Astrocyte (in vitro differentiated cells and primary cell): ENCODE results near the gene PKD1L1.

Source experiments
- EZH2 ChIP-seq: IDR thresholded peaks from 2 replicates; pipeline ENCODE4 v1.6.1; 2012; ENCODE audit warnings: mild to moderate bottlenecking, low read length, inconsistent platforms; ENCODE audit not compliant: insufficient read depth
- TF ChIP-seq, protein P1 (sequence below): IDR thresholded peaks from 2 replicates; pipeline ENCODE4 v1.5.1; 2011; ENCODE audit warnings: low read depth, mild to moderate bottlenecking, inconsistent platforms, low read length, moderate library complexity; ENCODE audit not compliant: insufficient read depth

DNA sequence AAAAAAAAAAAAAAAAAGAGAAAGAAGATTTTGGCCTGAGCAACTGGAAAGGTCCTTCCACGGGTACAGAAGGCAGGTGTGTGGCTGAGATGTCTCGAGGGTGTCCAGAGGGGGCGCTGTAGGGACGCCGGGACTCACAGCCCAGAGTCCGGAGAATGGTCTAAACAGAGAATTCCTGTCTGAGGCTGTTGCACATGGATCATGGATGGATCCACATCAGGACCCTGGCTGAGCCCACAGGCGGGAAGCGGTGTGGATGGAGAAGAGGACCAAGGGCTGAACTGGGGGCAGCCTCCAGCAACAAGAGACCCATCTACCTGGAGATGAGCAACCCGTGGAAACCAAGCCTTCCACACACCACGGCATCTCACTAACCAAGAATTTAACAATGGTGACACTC, 55.0 kb downstream of the PKD1L1 start:
- TF ChIP-seq, protein P1, sequence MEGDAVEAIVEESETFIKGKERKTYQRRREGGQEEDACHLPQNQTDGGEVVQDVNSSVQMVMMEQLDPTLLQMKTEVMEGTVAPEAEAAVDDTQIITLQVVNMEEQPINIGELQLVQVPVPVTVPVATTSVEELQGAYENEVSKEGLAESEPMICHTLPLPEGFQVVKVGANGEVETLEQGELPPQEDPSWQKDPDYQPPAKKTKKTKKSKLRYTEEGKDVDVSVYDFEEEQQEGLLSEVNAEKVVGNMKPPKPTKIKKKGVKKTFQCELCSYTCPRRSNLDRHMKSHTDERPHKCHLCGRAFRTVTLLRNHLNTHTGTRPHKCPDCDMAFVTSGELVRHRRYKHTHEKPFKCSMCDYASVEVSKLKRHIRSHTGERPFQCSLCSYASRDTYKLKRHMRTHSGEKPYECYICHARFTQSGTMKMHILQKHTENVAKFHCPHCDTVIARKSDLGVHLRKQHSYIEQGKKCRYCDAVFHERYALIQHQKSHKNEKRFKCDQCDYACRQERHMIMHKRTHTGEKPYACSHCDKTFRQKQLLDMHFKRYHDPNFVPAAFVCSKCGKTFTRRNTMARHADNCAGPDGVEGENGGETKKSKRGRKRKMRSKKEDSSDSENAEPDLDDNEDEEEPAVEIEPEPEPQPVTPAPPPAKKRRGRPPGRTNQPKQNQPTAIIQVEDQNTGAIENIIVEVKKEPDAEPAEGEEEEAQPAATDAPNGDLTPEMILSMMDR: no peak
- no peak for TF ChIP-seq EZH2
